HG03103 (cell line): ENCODE data around the gene IRF7.

Source experiments
- ATAC-seq: cut with Tn5 transposase; IDR thresholded peaks from one replicate; pipeline ENCODE4 v1.9.1; 2021; ENCODE audit warnings: low read depth; ENCODE audit not compliant: unreplicated experiment

IRF7 gene

DNA sequence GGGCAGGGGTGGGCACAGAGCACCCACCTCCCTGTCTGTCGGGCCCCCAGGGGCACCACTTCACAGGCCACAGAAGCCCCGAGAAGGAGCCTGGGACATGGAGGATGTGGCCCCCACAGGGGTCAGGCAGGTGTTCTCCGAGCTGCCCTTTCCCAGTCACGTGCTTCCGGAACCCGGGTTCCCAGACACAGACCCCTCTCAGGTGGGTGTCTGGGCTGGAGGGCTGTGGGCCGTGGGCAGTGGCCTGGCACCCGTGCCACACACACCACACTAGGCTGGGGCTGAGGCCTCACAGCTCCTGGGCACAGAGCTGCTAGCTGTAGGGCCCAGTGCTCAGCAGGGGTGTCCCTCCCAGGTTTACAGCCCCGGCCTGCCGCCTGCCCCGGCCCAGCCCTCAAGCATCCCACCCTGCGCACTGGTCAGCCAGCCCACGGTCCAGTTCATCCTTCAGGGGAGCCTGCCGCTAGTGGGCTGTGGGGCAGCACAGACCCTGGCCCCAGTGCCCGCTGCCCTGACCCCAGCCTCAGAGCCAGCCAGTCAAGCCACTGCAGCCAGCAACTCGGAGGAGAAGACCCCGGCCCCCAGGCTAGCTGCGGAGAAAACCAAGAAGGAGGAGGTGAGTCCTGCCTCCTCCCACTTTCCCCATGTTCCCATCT, 5.5 kb downstream of the IRF7 start:
- ATAC-seq = no peak

DNA sequence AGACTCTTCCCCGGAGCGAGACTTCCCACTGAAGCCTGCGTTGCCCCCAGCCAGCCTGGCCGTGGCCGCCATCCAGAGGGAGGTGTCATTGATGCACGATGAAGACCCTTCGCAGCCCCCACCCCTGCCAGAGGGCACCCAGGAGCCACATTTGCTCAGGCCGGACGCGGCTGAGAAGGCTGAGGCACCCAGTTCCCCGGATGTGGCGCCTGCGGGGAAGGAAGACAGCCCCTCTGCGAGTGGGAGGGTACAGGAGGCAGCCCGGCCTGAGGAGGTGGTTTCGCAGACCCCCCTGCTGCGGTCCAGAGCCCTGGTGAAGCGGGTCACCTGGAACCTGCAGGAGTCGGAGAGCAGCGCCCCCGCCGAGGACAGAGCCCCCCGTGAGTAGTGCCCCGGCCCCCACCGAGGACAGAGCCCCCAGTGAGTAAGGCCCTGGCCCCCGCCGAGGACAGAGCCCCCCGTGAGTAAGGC, 6.4 kb downstream of the IRF7 start:
- no peak for ATAC-seq

DNA sequence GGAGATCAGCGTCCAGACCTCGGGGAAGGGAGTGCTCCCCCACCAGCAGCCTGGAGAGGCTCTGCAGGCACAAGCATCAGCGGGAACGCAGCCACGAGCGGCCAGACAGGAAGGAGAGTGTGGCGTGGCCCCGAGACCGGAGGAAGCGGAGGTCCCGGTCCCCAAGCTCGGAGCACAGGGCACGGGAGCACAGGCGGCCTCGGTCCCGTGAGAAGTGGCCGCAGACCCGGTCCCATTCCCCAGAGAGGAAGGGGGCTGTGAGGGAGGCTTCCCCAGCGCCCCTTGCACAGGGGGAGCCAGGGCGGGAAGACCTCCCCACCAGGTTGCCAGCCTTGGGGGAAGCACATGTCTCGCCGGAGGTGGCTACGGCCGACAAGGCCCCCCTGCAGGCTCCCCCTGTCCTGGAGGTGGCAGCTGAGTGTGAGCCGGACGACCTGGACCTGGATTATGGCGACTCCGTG, 6.9 kb downstream of the IRF7 start:
- no peak for ATAC-seq

DNA sequence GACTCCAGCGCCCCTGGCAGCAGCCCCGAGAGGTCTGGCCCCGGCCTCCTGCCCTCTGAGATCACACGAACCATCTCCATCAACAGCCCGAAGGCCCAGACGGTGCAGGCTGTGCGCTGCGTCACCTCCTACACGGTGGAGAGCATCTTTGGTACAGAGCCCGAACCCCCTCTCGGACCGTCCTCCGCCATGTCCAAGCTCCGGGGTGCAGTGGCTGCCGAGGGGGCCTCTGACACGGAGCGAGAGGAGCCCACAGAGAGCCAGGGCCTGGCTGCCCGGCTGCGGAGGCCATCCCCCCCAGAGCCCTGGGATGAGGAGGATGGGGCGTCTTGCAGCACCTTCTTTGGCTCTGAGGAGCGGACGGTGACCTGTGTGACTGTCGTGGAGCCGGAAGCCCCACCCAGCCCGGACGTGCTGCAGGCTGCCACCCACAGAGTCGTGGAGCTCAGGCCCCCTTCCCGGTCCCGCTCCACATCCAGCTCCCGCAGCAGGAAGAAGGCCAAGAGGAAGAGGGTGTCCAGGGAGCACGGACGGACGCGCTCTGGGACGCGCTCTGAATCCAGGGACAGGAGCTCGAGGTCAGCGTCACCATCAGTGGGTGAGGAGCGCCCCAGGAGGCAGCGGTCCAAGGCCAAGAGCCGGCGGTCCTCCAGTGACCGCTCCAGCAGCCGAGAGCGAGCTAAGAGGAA, 7.6 kb downstream of the IRF7 start:
- no peak for ATAC-seq

DNA sequence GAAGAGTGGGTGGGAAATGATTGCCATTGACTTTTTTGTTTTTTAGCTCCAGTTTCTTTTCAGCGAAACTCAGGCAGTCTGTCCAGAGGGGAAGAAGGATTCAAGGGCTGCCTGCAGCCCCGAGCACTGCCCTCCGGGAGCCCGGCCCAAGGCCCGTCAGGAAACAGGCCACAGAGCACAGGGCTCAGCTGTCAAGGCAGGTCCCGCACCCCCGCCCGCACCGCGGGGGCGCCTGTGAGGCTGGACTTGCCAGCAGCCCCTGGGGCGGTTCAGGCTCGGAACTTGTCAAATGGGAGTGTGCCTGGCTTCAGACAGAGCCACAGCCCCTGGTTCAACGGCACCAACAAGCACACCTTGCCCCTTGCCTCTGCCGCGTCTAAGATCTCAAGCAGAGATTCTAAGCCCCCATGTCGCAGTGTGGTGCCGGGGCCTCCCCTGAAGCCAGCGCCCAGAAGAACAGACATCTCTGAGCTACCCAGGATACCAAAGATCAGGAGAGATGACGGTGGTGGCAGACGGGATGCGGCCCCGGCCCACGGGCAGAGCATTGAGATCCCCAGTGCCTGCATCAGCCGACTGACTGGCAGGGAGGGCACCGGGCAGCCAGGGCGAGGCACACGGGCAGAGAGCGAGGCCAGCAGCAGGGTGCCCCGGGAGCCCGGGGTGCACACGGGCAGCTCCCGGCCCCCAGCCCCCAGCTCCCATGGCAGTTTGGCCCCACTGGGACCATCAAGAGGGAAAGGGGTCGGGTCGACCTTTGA, 8.6 kb downstream of the IRF7 start:
- no peak for ATAC-seq

DNA sequence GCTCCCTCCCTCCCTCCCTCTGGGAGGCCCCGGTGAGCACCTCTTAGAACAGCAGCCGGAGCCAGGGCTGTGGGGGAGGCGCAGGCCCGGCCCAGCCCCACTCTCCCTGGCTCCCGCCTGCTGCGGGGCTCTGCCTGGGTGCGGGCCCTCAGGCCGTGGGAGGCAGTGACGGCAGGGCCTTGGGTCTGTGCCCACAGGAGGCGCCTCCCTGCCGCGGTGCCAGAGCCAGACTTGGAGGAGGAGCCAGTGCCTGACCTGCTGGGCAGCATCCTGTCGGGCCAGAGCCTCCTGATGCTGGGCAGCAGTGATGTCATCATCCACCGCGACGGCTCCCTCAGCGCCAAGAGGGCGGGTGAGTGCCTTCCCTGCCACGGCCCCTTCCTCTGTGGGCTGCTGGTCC, 9.5 kb downstream of the IRF7 start:
- ATAC-seq = no peak

DNA sequence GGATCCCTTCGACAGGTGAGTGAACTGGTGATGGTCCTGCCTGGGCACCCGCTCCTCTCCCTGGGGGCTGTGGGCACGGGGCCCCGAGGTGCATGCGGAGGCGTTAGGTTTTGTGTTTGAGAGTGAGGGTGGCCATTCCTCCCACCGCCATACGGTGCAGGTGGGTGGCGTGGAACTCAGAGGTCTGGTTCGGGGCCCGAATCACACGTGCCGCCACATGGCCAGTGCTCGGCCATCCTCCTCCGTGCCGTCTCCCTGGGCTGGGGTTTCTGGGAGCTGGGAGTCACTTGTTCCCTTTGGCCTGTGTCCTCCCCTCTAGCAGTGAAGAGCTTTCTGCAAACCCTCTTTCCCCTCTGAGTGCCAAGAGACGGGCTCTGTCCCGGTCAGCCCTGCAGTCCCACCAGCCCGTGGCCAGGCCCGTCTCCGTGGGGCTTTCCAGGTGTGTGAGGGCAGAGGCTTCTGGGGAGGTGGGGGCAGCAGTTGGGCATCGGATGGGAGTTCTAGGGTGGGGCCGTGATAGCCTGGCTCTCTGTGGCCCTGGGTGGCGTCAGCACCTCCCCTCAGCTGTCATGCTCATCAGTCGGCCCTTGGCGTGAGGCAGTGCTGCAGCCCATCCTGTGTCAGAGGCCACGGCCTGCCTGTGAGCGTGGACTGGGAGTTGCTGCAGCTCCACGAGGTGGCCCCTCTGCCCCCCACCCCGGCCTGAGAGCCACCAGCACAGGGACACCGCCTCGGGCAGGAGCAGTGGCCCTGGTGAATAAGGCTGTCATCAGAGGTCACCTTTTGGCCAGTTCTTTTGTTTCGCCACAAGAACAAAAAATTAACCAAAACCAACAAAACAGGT, 10.2 kb downstream of the IRF7 start:
- ATAC-seq = no peak

DNA sequence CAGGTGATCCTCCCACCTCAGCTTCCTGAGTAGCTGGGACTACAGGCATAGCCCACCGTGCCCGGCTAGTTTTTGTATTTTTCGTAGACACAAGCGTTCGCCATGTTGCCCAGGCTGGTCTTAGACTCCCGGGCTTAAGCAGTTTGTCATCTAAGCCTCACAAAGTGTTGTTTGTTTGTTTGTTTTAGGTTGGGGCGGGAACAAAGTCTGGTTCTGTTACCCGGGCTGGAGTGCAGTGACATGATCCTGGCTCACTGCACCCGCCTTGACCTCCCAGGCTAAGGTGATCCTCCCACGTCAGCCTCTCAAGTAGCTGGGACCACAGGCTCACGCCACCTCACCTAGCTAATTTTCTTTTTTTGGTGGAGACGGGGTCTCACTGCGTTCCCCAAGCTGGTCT, 12.6 kb downstream of the IRF7 start:
- no peak for ATAC-seq

DNA sequence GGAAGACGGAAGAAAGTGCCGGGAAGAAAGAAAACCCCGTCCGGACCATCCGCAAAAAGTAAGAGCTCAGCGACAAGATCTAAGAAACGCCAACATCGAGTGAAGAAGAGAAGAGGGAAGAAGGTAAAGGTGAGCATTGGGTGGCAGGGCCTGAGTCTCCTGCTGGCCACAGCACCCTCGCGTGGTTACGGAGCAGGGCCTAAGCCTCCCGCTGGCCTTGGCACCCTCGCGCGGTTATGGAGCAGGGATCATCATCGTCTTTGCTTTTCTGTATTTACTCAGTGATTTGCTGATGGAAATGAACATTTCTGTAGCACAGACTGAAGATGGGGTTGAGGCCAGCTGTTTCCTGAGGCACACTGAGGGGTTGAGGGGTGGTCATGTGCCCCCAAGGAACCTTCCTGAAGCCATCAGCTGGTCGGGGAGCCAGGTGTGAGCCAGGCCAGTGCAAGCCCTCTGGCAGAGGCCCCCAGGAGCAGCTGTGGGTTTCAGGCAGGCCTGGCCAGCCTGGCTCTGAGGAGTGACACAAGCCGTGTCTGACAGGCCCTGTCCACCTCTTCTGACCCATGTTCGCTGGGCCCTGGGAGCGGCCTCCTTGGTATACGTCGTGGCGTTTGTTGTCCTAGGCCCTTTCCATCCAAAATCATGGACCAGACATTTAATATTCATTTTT, 14.0 kb downstream of the IRF7 start:
- no peak for ATAC-seq

DNA sequence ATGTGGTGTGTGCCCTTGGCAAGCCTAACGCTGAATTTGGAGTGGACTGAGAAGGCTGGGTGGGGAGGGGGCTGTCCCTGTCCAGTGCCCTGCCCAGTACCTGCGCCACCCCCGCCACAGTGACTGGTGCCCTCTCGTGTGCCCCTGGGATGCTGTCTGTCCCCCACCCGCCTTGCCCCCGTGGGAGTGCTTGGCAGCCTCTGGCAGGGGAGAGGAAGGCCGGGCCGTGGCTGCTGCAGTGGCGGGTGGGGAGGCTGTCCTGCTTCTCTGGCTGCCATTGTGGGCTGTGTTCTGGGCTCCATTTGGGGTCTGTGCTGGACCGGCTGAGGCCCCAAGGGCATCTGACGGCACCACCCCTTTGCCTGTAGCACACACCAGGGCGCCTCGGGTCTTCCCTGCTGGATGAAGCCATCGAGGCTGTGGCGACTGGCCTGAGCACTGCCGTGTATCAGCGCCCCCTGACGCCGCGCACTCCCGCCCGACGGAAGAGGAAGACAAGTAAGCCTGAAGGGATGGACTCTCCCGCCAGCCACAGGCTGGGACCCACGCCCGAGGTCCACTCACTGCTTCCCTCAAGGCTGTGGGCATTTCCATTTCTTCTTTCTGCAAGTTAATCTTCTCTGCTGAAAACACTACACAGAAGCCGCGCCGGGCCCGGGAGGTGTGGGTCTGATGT, 17.6 kb downstream of the IRF7 start:
- no peak for ATAC-seq

DNA sequence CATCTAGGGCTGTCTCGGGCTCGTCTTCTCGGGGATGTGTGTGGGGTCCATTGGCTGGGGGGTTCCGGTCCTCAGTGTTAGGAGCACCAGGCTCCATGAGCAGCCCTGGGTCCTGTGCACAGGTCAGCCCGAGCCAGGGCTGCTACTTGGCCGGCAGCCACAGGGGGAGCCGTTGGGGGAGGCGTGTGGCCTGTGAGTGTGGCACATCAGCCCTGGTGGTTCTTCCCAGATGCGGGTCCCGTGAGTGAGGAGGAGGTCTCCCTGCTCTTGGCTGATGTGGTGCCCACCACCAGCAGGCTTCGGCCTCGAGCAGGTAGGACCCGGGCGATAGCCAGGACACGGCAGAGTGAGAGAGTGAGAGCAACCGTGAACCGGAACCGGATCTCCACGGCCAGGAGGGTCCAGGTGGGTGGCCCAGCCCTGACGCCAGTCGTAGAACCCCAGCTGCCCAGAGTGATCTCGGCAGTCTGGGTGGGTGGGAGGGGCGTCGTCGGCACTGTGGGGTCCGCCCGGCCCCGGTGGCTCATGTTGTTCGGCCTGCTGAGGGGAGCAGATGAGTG, 18.5 kb downstream of the IRF7 start:
- ATAC-seq = no peak

DNA sequence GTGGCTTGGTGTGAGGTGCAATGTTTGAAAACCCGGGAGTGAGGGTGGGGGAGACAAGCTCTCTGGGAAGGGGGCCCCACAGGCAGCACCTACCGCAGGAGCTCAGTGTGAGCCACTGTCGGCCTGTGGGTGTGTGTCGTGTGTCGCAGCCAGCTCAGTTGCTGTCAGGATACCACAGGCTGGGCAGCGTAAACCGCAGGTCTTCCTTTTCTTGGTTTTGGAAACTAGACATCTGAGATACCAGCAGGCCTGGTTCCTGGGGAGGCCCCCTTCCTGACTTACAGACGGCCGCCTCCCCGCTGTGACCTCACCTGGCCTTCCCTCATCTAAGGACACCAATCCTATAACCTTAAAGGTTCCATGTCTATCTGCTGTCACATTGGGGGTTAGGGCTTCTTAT, 19.4 kb downstream of the IRF7 start:
- no peak for ATAC-seq

DNA sequence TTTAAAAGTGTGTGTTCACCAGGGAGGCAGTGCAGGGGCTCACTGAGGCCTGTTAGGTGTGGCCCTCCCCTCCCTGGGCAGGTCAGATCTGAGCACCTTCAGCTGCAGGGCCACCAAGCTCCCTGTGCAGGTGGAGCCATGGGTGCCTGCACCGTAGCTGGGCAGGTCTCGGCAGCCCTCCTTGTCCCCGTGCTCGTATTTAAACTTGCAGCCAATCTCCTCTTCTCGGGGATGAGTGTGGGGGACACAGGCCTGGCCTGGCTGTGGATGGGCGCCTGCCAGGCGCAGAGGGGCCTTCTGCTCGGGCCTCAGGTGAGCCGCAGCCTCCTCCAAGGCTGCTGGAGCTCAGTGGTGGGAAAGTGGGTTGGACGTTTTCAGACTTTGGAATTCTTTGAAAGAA, 20.4 kb downstream of the IRF7 start:
- ATAC-seq = no peak

DNA sequence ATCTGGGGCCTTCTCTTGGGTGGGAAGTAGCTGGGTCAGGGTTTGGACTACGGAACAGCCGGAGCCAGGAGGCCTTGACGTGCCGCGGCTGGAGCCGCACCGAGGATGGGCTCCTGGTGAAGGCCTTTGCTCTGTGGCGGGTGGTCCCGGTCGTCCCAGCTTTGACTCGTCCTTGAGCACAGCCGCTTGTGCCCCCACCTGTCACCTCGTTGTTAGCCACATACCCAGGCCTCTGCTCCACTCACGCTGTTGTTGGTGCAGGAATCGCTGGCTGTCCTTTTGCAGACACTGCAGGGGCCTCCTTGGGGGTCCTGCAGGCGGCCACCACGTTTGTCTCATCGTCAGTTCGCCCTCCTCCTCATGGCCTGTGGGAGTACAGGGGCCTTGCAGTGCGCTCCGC, 22.4 kb downstream of the IRF7 start:
- ATAC-seq = no peak

DNA sequence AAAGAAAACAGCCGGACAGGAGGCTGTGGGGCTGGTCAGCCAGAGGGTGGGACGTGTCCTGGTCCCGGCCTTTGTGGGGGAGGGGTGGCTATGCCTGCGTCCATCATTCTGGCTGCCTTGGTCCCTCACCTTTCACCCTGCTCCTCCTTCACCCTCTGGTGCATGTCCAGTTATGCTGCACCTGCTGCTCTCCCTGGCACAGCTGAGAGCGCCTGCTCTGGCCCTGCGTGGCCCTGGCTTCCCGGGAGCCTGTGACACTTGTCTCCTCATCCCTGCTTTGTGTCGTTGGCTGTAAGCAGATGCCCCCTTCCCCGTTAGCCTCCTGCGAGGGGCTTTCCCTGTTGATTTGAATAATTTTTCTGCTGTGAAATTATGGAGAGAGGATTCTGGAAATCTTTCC, 22.8 kb downstream of the IRF7 start:
- no peak for ATAC-seq

DNA sequence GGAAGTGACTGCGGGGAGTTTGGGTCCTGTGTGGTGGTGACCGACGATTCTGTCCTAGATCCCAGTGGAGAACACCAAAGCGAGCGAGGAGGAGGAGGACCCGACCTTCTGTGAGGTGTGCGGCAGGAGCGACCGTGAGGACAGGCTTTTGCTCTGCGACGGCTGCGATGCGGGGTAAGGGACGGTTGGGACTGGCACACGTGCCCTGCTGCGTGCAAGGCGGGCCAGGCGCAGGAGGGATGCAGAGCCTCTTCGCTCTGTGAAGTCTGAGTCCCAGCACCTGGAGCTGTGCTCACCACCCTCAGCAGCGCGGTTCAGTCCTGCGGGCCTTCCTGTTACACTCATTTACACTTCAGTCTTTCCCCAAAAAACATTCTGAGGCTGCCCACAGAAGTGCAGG, 23.2 kb downstream of the IRF7 start:
- no peak for ATAC-seq

DNA sequence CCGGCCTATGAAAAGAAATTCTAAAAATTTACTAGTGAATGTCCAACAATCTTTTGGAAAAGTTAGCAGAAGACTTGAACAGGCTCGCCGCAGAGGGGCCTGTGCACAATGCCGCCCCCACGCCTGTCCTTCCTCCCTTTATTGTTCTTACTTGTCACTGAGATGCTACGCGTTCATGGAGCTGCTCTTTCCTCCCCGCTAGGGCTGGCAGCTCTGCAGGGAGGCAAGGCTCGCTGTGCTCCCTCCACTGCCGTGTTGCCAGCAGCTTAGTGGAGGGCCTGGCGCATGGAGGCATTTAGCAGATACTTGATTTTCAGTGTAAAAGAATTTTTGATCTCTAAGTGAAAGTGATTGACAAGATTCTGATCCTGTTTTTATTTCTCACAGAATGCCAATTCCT, 24.8 kb downstream of the IRF7 start:
- no peak for ATAC-seq

DNA sequence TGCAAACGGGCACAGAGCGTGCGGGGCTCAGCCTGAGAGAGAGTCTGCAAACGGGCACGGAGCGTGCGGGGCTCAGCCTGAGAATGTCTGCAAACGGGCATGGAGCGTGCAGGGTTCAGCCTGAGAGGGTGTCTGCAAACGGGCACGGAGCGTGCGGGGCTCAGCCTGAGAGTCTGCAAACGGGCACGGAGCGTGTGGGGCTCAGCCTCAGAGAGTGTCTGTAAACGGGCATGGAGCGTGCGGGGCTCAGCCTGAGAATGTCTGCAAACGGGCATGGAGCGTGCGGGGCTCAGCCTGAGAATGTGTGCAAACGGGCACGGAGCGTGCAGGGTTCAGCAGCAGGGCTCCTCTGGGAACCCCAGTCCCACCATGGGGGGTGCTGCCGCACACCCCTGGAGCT, 26.0 kb downstream of the IRF7 start:
- no peak for ATAC-seq

DNA sequence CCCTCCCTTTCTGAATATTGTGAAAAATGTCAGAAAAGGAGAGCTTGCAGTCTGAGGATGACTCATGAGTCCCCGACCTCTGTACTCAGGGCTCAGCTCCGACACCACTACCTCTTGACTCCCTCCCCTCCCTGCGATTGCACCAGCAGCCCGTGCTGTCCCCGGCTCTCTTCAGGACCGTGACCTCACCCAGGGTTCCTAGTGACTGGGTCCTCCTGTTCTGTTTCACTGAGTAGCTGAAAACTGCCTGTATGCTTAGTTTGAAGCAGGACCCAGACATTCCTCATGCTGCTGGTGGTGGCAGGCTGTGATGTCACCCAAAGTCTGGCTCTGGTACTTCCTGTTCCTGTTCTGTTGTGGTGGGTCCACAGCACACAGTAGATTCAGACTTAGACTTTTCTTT, 27.8 kb downstream of the IRF7 start:
- ATAC-seq = no peak
